Calu3 (cell line): Measurements from ENCODE around the gene NUP93. TPM values are rescaled to one million over a fixed set of nuclear protein-coding genes. Genes with fewer than 3 reads are reported as not detected.

Experiments used
- BruUV-seq: library from RNA; stranded (reverse); fragments of 400-500 nt; replicated peaks from 2 replicates; lab custom pipeline; 2021; lab: Mats Ljungman, UMichigan
- CTCF ChIA-PET: fragments of 300-600 bp; sonication (Branson Sonifier 250); formaldehyde crosslinking; loops from one replicate; lab custom pipeline; 2022; ENCODE audit warnings: antibody characterized with exemption; lab: Charles Lee
- DNase-seq: peaks from one replicate; pipeline ENCODE4 v3.0.0; 2022
- H3K27ac Mint-ChIP-seq: one replicate; pipeline ENCODE4 v1.8.0; 2022; ENCODE audit warnings: mixed read lengths; ENCODE audit not compliant: unreplicated experiment
- H3K27me3 Mint-ChIP-seq: one replicate; pipeline ENCODE4 v1.8.0; 2022; ENCODE audit warnings: mixed read lengths; ENCODE audit not compliant: unreplicated experiment
- H3K36me3 Mint-ChIP-seq: one replicate; pipeline ENCODE4 v1.8.0; 2022; ENCODE audit warnings: mild to moderate bottlenecking, moderate library complexity, mixed read lengths; ENCODE audit not compliant: insufficient read depth, unreplicated experiment
- H3K4me1 Mint-ChIP-seq: one replicate; pipeline ENCODE4 v1.8.0; 2022; ENCODE audit warnings: mild to moderate bottlenecking, low read depth, mixed read lengths; ENCODE audit not compliant: unreplicated experiment
- H3K4me3 Mint-ChIP-seq: one replicate; pipeline ENCODE4 v1.8.0; 2022; ENCODE audit warnings: mild to moderate bottlenecking, low read depth, moderate library complexity, mixed read lengths; ENCODE audit not compliant: unreplicated experiment
- H3K9me3 Mint-ChIP-seq: one replicate; pipeline ENCODE4 v1.8.0; 2022; ENCODE audit warnings: low read depth, mixed read lengths; ENCODE audit not compliant: unreplicated experiment
- CTCF ChIP-seq: fragments of 200-600 bp; IDR thresholded peaks from one replicate; pipeline ENCODE4 v1.8.0; 2022; ENCODE audit warnings: antibody characterized with exemption; ENCODE audit not compliant: unreplicated experiment
- intact Hi-C: fragments of 100-400 bp; cut with micrococcal nuclease; formaldehyde crosslinking; loops from one replicate; pipeline ENCODE4 v1.10.0; 2022; ENCODE audit not compliant: unreplicated experiment
- total RNA-seq: library from RNA; stranded (reverse); gene quantifications from 2 replicates; pipeline ENCODE4 v1.2.3, GENCODE V29; 2022

NUP93 gene
- total RNA-seq, 1 experiment from 2014 or later, result 120 TPM

DNA sequence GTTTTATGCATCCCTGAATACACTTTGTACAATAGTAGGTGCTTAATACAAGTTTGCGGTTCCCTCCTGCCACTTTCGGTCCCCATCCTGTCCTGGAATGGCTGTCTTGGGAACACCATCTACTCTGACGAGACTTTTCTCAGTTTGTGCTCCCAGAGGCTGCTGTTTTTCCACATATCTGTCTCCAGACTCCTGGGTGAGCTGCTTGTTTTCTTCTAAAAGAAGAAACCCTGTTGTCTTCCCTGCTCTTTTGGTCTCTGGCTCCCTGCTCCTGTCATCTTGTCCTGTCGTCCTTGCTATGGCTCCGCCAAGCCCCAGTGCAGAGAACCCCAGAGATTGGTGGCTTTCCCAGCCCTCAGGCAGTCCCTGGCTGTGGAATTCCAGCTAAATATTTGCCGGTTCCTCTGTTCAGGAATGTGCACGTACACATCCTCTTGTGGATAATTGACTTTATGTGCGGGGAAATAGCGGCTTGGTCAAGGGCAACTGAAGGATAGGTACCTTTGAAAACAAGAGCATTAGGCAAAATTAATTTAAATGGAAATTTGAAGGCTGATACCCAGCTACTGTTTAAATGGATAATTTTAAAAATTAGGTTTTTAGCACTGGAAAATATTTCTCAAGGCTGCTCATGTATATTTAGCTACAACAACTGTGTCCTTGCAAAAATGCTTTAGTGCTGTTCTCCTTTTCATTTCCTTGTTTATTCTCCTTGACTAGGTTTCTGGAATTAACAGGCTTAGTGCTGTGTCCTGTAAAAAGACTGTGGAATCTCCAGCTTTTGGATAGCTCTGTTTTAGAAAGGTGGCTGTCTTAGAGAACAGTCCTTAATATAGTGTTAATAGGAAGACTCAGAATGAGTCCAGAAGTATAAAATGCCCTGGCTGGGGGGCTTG lies 84.9 kb downstream of the NUP93 start:
- no TSS peak for BruUV-seq

DNA sequence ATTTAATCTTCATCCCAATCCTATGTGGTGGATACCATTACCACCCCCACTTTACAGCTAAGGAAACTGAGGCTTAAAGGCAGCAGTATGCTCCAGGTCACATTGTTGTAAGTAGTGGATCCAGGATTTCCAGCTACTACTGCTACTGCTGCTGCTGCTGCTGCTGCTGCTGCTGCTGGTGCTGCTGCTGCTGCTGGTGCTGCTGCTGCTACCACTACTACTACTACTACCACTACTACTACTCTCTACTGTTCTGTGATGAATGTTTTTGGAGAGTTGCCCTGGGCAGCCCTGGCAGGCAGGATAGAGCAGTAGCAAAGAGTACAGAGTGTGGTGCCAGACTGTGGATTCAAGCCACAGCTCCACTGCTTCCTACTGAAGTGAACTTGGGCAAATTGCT lies 85.8 kb downstream of the NUP93 start:
- BruUV-seq, result no TSS peak
- peaks cover 7% of the 10 kb centered on the region for H3K4me1 Mint-ChIP-seq
- no peaks in the 10 kb centered on the region for H3K36me3 Mint-ChIP-seq
- H3K9me3 Mint-ChIP-seq, result no peaks in the 10 kb centered on the region
- H3K4me3 Mint-ChIP-seq, result no peak overlapping the region
- intact Hi-C loops, result no loop called here
- no peak for TF ChIP-seq CTCF
- CTCF ChIA-PET, result interaction anchor here (0.6 to 0.7 kb wide), 2 partner anchors 260 to 1623 kb away, joined by 3 read pairs; no protein-coding TSS in a partner anchor
- DNase-seq, result no peak
- no peaks in the 10 kb centered on the region for H3K27me3 Mint-ChIP-seq
- no peak overlapping the region for H3K27ac Mint-ChIP-seq

More for the DNA sequence above, 84.9 kb downstream of the NUP93 start:
- H3K27me3 Mint-ChIP-seq, result no peaks in the 10 kb centered on the region
- peaks cover 7% of the 10 kb centered on the region for H3K4me1 Mint-ChIP-seq
- no peak for DNase-seq
- CTCF ChIA-PET, result interaction anchor here (0.6 to 0.7 kb wide), 3 partner anchors 183 to 1624 kb away, joined by 3 to 4 read pairs (median 3); no protein-coding TSS in a partner anchor
- intact Hi-C loops, result no loop called here
- H3K36me3 Mint-ChIP-seq, result no peaks in the 10 kb centered on the region
- no peak for TF ChIP-seq CTCF
- no peak overlapping the region for H3K27ac Mint-ChIP-seq
- H3K9me3 Mint-ChIP-seq, result no peaks in the 10 kb centered on the region
- no peak overlapping the region for H3K4me3 Mint-ChIP-seq

GRCh38 chr16:56817056-56817455 lies 87.1 kb downstream of the NUP93 start:
- no peaks in the 10 kb centered on the region for H3K27me3 Mint-ChIP-seq
- peaks cover 7% of the 10 kb centered on the region for H3K4me1 Mint-ChIP-seq
- intact Hi-C loops, result no loop called here
- no TSS peak for BruUV-seq
- CTCF ChIA-PET, result no interaction called here
- H3K4me3 Mint-ChIP-seq, result no peak overlapping the region
- H3K36me3 Mint-ChIP-seq, result peaks cover 5% of the 10 kb centered on the region
- no peaks in the 10 kb centered on the region for H3K9me3 Mint-ChIP-seq
- no peak for DNase-seq
- H3K27ac Mint-ChIP-seq, result no peak overlapping the region
- no peak for TF ChIP-seq CTCF

DNA sequence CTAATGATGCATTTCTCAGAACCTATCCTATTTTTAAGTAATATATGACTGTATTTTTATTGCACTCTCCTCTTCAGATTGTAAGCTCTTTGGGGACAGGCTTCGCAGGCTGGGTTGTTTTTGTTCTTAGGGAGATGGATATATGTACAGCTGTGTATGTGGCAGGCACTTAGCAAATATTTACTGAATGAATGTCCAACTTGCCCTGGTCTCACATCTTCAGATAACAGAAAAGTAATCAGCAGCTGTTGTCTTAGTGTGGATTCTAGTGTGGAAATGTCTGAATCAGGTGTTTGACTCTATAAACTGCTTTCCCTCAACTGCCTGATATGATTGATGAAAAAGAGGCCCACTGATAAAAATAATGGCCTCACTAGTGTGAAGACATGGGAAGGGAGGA lies 88.0 kb downstream of the NUP93 start:
- Mint-ChIP-seq H3K9me3 (no peaks in the 10 kb centered on the region), H3K27me3 (no peaks in the 10 kb centered on the region), H3K4me1 (peaks cover under 1% of the 10 kb centered on the region), H3K27ac (no peak overlapping the region), H3K4me3 (no peak overlapping the region), H3K36me3 (peaks cover 6% of the 10 kb centered on the region)
- intact Hi-C loops, result no loop called here
- CTCF ChIA-PET, result no interaction called here
- no peak for TF ChIP-seq CTCF
- no peak for DNase-seq
- BruUV-seq, result no TSS peak
